ENCODE results near the gene BMS1.
"Not testable (repeated sequence)": the region's sequence is repeated elsewhere in the genome, so short reads cannot be mapped to it uniquely, and the experiment has no call there.

The BMS1 gene, protein sequence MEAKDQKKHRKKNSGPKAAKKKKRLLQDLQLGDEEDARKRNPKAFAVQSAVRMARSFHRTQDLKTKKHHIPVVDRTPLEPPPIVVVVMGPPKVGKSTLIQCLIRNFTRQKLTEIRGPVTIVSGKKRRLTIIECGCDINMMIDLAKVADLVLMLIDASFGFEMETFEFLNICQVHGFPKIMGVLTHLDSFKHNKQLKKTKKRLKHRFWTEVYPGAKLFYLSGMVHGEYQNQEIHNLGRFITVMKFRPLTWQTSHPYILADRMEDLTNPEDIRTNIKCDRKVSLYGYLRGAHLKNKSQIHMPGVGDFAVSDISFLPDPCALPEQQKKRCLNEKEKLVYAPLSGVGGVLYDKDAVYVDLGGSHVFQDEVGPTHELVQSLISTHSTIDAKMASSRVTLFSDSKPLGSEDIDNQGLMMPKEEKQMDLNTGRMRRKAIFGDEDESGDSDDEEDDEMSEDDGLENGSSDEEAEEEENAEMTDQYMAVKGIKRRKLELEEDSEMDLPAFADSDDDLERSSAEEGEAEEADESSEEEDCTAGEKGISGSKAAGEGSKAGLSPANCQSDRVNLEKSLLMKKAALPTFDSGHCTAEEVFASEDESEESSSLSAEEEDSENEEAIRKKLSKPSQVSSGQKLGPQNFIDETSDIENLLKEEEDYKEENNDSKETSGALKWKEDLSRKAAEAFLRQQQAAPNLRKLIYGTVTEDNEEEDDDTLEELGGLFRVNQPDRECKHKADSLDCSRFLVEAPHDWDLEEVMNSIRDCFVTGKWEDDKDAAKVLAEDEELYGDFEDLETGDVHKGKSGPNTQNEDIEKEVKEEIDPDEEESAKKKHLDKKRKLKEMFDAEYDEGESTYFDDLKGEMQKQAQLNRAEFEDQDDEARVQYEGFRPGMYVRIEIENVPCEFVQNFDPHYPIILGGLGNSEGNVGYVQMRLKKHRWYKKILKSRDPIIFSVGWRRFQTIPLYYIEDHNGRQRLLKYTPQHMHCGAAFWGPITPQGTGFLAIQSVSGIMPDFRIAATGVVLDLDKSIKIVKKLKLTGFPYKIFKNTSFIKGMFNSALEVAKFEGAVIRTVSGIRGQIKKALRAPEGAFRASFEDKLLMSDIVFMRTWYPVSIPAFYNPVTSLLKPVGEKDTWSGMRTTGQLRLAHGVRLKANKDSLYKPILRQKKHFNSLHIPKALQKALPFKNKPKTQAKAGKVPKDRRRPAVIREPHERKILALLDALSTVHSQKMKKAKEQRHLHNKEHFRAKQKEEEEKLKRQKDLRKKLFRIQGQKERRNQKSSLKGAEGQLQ

GRCh38 chr10:42782446-42783180 lies at the start of gene BMS1:
TSS of gene BMS1 (plus strand) at chr10:42782795. CDS start at chr10:42784395, 1,600 bp downstream.
- Mint-ChIP-seq H3K27ac (ENCODE audit: low read depth) (peak within 1 kb of the TSS; percentile 98), H3K36me3 (ENCODE audit: insufficient read depth) (peaks cover 36% of the 10 kb centered on the region), H3K4me1 (peaks cover 29% of the 10 kb centered on the region), H3K27me3 (peaks cover 14% of the 10 kb centered on the region), H3K9me3 (no peaks in the 10 kb centered on the region), H3K4me3 (peak within 1 kb of the TSS; percentile 97)
- DNase-seq (ENCODE audit: low spot score in 2 of 2) (peak; percentile 86 to 87), ATAC-seq (replicated peaks; ENCODE audit: extremely low read depth, poor library complexity, severe bottlenecking) (peak; percentile 93)

DNA sequence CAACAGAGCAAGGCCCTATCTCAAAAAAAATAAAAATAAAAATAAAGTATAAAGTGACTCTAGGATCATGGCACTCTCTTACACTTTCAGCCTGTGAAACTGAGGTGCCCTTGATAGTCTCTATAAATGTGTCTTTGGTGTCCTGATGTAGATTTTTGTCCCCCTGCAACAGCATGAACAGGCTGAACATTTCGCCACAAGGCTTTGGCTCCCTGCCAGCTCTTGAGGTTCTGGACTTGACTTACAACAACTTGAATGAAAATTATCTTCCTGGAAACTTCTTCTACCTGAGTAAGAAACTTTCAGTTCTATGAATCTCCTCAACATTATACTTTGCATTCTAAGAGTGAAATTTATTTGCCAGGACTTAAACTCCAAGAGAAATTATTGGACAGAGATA lies 48.1 kb upstream of the BMS1 start:
- Mint-ChIP-seq H3K4me1 (no peaks in the 10 kb centered on the region), H3K27me3 (peaks cover 60% of the 10 kb centered on the region), H3K9me3 (no peaks in the 10 kb centered on the region), H3K4me3 (no peak overlapping the region), H3K36me3 (ENCODE audit: insufficient read depth) (no peaks in the 10 kb centered on the region), H3K27ac (ENCODE audit: low read depth) (no peak overlapping the region)
- DNase-seq (ENCODE audit: low spot score in 2 of 2) (no peak), ATAC-seq (replicated peaks; ENCODE audit: extremely low read depth, poor library complexity, severe bottlenecking) (no peak)

- no peaks in the 10 kb centered on the region for H3K4me1 Mint-ChIP-seq
- peaks cover 7% of the 10 kb centered on the region for H3K9me3 Mint-ChIP-seq
- no peak for DNase-seq (ENCODE audit: low spot score in 2 of 2)
- H3K27ac Mint-ChIP-seq (ENCODE audit: low read depth) = no peak overlapping the region
- peaks cover 43% of the 10 kb centered on the region for H3K27me3 Mint-ChIP-seq
- no peaks in the 10 kb centered on the region for H3K36me3 Mint-ChIP-seq (ENCODE audit: insufficient read depth)
- ATAC-seq (replicated peaks; ENCODE audit: extremely low read depth, poor library complexity, severe bottlenecking) = no peak
- H3K4me3 Mint-ChIP-seq = no peak overlapping the region
Observed at GRCh38 chr10:42738679-42739078, 43.9 kb upstream of the BMS1 start.

DNA sequence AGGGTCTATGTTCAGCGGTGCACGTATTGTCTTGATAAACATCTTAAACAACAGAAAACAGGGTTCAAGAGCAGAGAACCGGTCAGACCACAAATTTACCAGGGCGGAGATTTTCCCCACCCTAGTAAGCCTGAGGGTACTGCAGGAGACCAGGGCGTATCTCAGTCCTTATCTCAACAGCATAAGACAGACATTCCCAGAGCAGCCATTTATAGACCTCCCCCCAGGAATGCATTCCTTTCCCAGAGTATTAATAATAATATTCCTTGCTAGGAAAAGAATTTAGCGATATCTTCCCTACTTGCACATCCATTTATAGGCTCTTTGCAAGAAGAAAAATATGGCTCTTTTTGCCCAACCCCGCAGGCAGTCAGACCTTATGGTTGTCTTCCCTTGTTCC lies 41.1 kb upstream of the BMS1 start:
- ATAC-seq (replicated peaks; ENCODE audit: extremely low read depth, poor library complexity, severe bottlenecking); H3K36me3 Mint-ChIP-seq (ENCODE audit: insufficient read depth); H3K9me3 Mint-ChIP-seq; H3K4me1 Mint-ChIP-seq; H3K4me3 Mint-ChIP-seq; DNase-seq (ENCODE audit: low spot score in 2 of 2); H3K27ac Mint-ChIP-seq (ENCODE audit: low read depth): not testable (repeated sequence)
- H3K27me3 Mint-ChIP-seq = peaks cover 53% of the 10 kb centered on the region

- DNase-seq (ENCODE audit: low spot score in 2 of 2) = no peak
- no peak overlapping the region for H3K4me3 Mint-ChIP-seq
- H3K36me3 Mint-ChIP-seq (ENCODE audit: insufficient read depth) = no peaks in the 10 kb centered on the region
- no peak overlapping the region for H3K27ac Mint-ChIP-seq (ENCODE audit: low read depth)
- peaks cover 7% of the 10 kb centered on the region for H3K9me3 Mint-ChIP-seq
- ATAC-seq (replicated peaks; ENCODE audit: extremely low read depth, poor library complexity, severe bottlenecking) = no peak
- no peaks in the 10 kb centered on the region for H3K4me1 Mint-ChIP-seq
- peaks cover 36% of the 10 kb centered on the region for H3K27me3 Mint-ChIP-seq
Observed at GRCh38 chr10:42743697-42744096, 38.9 kb upstream of the BMS1 start.

DNA sequence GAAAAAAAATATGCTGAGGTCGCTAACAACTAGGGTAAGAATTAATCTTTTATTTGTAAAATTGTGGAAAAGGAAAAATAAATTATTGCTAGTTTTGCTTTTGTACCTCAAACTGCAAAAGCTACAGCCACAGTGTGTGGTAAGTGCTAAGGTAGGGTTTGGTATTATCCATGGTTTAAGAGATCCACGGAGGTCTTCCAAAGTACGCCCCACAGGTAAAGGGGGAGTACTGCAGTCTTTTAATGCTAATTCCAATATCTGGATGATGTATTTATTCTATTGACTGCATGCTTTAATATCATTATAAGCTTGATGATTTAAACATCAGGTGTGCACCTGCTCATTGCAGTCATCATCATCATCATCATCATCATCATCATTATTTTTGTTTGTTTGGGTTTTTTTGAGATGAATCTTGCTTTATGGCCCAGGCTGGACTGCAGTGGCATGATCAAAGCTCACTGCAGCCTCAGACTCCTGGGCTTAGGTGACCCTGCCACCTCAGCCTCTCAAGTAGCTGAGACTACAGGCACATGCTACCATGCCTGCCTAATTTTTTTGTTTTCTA lies 38.4 kb upstream of the BMS1 start:
- Mint-ChIP-seq H3K36me3 (ENCODE audit: insufficient read depth) (no peaks in the 10 kb centered on the region), H3K4me3 (no peak overlapping the region)
- ATAC-seq (replicated peaks; ENCODE audit: extremely low read depth, poor library complexity, severe bottlenecking) = no peak

GRCh38 chr10:42753126-42753506 lies 29.5 kb upstream of the BMS1 start:
- peaks cover 6% of the 10 kb centered on the region for H3K4me1 Mint-ChIP-seq
- H3K27ac Mint-ChIP-seq (ENCODE audit: low read depth) = no peak overlapping the region
- peak; percentile 50 for ATAC-seq (replicated peaks; ENCODE audit: extremely low read depth, poor library complexity, severe bottlenecking)
- no peaks in the 10 kb centered on the region for H3K36me3 Mint-ChIP-seq (ENCODE audit: insufficient read depth)
- peaks cover 75% of the 10 kb centered on the region for H3K27me3 Mint-ChIP-seq
- peak overlapping the region; percentile 84 for H3K4me3 Mint-ChIP-seq
- H3K9me3 Mint-ChIP-seq = no peaks in the 10 kb centered on the region
- DNase-seq (ENCODE audit: low spot score in 2 of 2) = peak in 1 of 2 donors; percentile 49

More for the DNA sequence above, 38.4 kb upstream of the BMS1 start:
- H3K27me3 Mint-ChIP-seq = peaks cover 36% of the 10 kb centered on the region
- DNase-seq (ENCODE audit: low spot score in 2 of 2) = no peak
- H3K4me1 Mint-ChIP-seq = no peaks in the 10 kb centered on the region
- H3K9me3 Mint-ChIP-seq = peaks cover 7% of the 10 kb centered on the region
- H3K27ac Mint-ChIP-seq (ENCODE audit: low read depth) = no peak overlapping the region

- H3K4me1 Mint-ChIP-seq = peaks cover 6% of the 10 kb centered on the region
- ATAC-seq (replicated peaks; ENCODE audit: extremely low read depth, poor library complexity, severe bottlenecking) = no peak
- peaks cover 77% of the 10 kb centered on the region for H3K27me3 Mint-ChIP-seq
- peak overlapping the region; percentile 84 for H3K4me3 Mint-ChIP-seq
- DNase-seq (ENCODE audit: low spot score in 2 of 2) = no peak
- no peaks in the 10 kb centered on the region for H3K9me3 Mint-ChIP-seq
- H3K36me3 Mint-ChIP-seq (ENCODE audit: insufficient read depth) = no peaks in the 10 kb centered on the region
- H3K27ac Mint-ChIP-seq (ENCODE audit: low read depth) = no peak overlapping the region
Observed at GRCh38 chr10:42753507-42754154, 29.0 kb upstream of the BMS1 start.

DNA sequence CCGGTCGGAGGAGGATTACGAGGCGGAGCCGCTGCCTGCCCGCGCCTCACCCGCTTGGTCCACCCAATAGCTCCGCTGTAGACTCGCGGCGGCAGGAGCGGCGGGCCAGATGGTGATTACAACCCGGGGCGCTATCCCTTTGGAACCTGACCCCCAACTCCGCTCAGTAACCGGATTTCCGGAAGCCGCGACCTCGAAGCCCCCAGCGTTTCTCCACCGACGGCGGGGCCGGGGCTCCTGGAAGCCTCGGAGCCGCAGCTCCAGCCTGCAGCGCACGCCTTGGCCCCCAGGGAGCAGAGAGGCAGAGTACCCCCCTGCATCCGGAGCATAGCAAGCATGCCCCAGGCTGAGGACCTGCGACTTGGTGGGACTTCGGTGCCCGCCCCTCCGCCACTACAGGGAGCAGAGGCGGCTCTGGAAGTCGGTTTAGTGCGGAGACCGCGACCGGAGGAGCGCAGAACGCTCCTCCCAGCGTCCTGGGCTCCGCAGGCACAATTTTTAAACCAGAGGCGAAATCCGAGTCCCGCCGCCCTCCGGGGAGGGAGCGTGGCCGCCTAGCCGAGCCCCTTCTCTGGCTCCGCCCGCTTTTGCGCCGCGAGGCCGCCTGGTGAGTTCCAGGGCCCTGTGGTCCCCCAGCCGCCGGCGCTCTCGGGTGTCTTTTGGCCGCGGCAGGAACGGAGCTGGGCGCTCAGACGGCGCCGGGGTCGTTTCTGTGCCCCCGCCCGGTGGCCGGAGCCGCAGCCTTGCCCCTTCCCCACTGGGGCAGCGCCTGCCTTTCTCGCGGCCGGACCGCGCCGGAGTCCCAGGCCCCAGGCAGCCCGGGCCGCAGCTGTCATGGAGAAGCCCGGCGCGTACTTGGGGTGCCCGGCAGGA lies 28.2 kb upstream of the BMS1 start:
- Mint-ChIP-seq H3K27ac (ENCODE audit: low read depth) (no peak overlapping the region), H3K27me3 (peaks cover 77% of the 10 kb centered on the region)
- ATAC-seq (replicated peaks; ENCODE audit: extremely low read depth, poor library complexity, severe bottlenecking) = peak; percentile 43

DNA sequence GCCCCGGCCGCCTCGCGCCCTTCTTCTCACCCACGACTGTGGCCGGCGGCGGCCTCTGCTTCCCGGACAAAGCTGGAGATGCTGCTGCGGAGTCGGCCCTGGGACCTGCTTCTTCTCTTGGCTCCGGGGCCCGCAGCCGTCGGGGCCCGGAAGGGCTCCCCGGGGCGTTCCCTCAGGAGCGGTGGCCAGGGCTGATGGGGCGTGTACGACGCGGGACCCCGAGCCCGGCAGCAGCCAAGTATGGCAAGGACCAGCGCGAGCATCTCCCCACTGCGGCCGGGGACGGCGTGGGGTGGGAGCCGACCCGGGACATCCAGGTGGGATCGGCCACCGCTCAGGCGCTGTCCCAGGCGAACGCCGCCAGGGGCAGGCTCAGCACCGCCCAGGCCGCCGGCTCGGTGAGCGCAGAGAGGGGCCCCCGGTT lies 27.6 kb upstream of the BMS1 start:
- H3K27ac Mint-ChIP-seq (ENCODE audit: low read depth) = no peak overlapping the region
- peaks cover 83% of the 10 kb centered on the region for H3K27me3 Mint-ChIP-seq
- ATAC-seq (replicated peaks; ENCODE audit: extremely low read depth, poor library complexity, severe bottlenecking) = no peak
- H3K4me3 Mint-ChIP-seq = peak overlapping the region; percentile 84
- no peak for DNase-seq (ENCODE audit: low spot score in 2 of 2)
- peaks cover 6% of the 10 kb centered on the region for H3K4me1 Mint-ChIP-seq
- no peaks in the 10 kb centered on the region for H3K36me3 Mint-ChIP-seq (ENCODE audit: insufficient read depth)
- H3K9me3 Mint-ChIP-seq = no peaks in the 10 kb centered on the region

More for the DNA sequence above, 28.2 kb upstream of the BMS1 start:
- no peak for DNase-seq (ENCODE audit: low spot score in 2 of 2)
- Mint-ChIP-seq H3K9me3 (no peaks in the 10 kb centered on the region), H3K4me1 (peaks cover 6% of the 10 kb centered on the region), H3K4me3 (peak overlapping the region; percentile 84), H3K36me3 (ENCODE audit: insufficient read depth) (no peaks in the 10 kb centered on the region)
